ENCODE results near the gene LMTK3.

DNA sequence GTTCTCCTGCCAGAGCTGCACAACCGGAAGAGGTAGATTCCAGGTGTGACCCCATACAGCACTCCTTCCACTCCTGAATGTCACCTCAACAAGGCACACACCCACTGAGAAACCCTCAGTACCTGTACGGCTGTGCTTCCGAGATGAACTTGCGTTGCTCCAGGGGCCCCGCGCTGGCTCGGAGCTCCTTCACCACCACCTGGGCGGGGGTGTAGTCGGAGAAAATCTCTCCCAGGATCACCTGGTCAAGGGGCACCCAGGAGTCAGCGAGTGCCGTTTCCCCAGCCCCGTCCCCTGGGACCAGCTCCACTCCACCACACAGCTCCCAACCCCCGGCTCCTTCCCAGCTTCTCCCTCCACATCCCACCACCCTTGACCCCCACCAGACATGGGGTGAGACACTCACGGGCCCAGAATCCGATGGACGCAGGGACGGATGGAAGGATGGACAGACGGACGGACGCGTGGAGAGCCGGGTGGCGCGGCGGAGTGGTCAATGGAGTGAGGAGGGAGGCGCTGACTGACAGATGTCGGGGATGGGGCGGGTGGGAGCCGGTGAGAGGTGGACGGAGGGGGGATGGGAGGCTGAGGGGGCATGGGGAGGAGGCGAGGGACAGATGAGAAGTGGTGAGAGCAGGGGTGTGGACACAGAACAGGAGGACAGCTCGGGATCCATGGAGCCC is 2.8 kb downstream of the LMTK3 start:
- TF ChIP-seq JUNB (IDR thresholded peaks at IDR 0.05; ENCODE audit: unreplicated experiment): no peak
- no peak for TF ChIP-seq POLR2AphosphoS5 (IDR thresholded peaks at IDR 0.05; ENCODE audit: low read depth)

Data from GM23338 (cell line).